Gastrocnemius medialis (tissue), 4 donors: Measurements from ENCODE around the gene HS2ST1.
"Not testable (repeated sequence)": the region's sequence is repeated elsewhere in the genome, so short reads cannot be mapped to it uniquely, and the experiment has no call there.

ENCODE experiments used
- POLR2A ChIP-seq, 2 donors: fragments of 450-650 bp; IDR thresholded peaks; one replicate each; pipeline ENCODE4 v1.6.1; 2017; ENCODE audit warnings: antibody characterized with exemption in 2 of 2, mild to moderate bottlenecking in 2 of 2, moderate library complexity in 2 of 2
- TF ChIP-seq, protein P1 (sequence below), 5 experiments: fragments of 450-650 bp in 3 of 5; fragments of 200-600 bp in 2 of 5; sonication (generic) in 2 of 5; IDR thresholded peaks in 4 of 5; conservative IDR thresholded peaks in 1 of 5; 1 replicate in 4 of 5; 2 replicates in 1 of 5; pipeline ENCODE4 v1.5.1; 2016 to 2019; ENCODE audit warnings: antibody characterized with exemption in 5 of 5, mild to moderate bottlenecking in 3 of 5, moderate library complexity in 3 of 5

DNA sequence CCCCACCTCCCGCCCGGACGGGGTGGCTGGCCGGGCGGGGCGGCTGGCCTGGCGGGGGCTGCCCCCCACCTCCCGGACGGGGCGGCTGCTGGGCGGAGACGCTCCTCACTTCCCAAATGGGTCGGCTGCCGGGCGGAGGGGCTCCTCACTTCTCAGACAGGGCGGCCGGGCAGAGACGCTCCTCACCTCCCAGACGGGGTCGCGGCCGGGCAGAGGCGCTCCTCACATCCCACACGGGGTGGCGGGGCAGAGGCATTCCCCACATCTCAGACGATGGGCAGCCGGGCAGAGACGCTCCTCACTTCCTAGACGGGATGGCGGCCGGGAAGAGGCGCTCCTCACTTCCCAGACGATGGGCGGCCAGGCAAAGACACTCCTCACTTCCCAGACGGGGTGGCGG is 49.4 kb downstream of the HS2ST1 start:
- TF ChIP-seq, protein P1, sequence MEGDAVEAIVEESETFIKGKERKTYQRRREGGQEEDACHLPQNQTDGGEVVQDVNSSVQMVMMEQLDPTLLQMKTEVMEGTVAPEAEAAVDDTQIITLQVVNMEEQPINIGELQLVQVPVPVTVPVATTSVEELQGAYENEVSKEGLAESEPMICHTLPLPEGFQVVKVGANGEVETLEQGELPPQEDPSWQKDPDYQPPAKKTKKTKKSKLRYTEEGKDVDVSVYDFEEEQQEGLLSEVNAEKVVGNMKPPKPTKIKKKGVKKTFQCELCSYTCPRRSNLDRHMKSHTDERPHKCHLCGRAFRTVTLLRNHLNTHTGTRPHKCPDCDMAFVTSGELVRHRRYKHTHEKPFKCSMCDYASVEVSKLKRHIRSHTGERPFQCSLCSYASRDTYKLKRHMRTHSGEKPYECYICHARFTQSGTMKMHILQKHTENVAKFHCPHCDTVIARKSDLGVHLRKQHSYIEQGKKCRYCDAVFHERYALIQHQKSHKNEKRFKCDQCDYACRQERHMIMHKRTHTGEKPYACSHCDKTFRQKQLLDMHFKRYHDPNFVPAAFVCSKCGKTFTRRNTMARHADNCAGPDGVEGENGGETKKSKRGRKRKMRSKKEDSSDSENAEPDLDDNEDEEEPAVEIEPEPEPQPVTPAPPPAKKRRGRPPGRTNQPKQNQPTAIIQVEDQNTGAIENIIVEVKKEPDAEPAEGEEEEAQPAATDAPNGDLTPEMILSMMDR (IDR thresholded peaks at IDR 0.05 in 4 of 5, conservative IDR thresholded peaks at IDR 0.05 in 1 of 5): not testable (repeated sequence)
- not testable (repeated sequence) for TF ChIP-seq POLR2A (IDR thresholded peaks at IDR 0.05)
